ENCODE measurements around the gene MED31. TPM values are rescaled to one million over a fixed set of nuclear protein-coding genes. Genes with fewer than 3 reads are reported as not detected.
A peak's percentile ranks its signal among the peaks of the same experiment; 100 is the strongest.

The MED31 gene
- total RNA-seq, 2 donors from 2014 or later: 12.8 to 16.6 TPM

- H3K4me3 ChIP-seq (ENCODE audit: low read length): peak within 1 kb of the TSS; percentile 91
- peak within 1 kb of the TSS; percentile 88 for H3K27ac ChIP-seq (ENCODE audit: low read depth, low read length)
- Mint-ChIP-seq H3K4me1 (peaks cover 12% of the 10 kb centered on the region), H3K9me3 (no peaks in the 10 kb centered on the region), H3K4me3 (peak within 1 kb of the TSS; percentile 89), H3K27me3 (ENCODE audit: insufficient read depth) (no peaks in the 10 kb centered on the region), H3K36me3 (ENCODE audit: low read depth) (peaks cover 18% of the 10 kb centered on the region), H3K27ac (peak within 1 kb of the TSS; percentile 99)
- 0% methylated on average over 27 to 52 of the region's 52 CpGs for WGBS, 2 experiments (ENCODE audit: insufficient coverage in 1 of 2, insufficient read length in 1 of 2)
- H3K4me1 ChIP-seq (ENCODE audit: control insufficient read depth, insufficient read depth, low read length): peaks cover 8% of the 10 kb centered on the region
- peak within 1 kb of the TSS; percentile 86 for H3K9ac ChIP-seq (ENCODE audit: extremely low read depth, low read length, poor library complexity, severe bottlenecking)
- no peaks in the 10 kb centered on the region for H3K27me3 ChIP-seq (ENCODE audit: control insufficient read depth, insufficient read depth, low read length, poor library complexity, severe bottlenecking)
- no peaks in the 10 kb centered on the region for H3K9me3 ChIP-seq (ENCODE audit: control insufficient read depth, low read length)
- TF ChIP-seq CTCF (conservative IDR thresholded peaks at IDR 0.05): no peak
- peaks cover 36% of the 10 kb centered on the region for H3K36me3 ChIP-seq (ENCODE audit: control insufficient read depth, insufficient read depth, low read length)
- peak; percentile 98 for DNase-seq
Observed at GRCh38 chr17:6640536-6641246, 10.7 kb downstream of the MED31 start, which contains the start of the genes KIAA0753 and TXNDC17. TSS of gene KIAA0753 (minus strand) at chr17:6640711. CDS start at chr17:6635103, 5,608 bp downstream. TSS of gene TXNDC17 (plus strand) at chr17:6641060. CDS start at chr17:6641083, 23 bp downstream.

DNA sequence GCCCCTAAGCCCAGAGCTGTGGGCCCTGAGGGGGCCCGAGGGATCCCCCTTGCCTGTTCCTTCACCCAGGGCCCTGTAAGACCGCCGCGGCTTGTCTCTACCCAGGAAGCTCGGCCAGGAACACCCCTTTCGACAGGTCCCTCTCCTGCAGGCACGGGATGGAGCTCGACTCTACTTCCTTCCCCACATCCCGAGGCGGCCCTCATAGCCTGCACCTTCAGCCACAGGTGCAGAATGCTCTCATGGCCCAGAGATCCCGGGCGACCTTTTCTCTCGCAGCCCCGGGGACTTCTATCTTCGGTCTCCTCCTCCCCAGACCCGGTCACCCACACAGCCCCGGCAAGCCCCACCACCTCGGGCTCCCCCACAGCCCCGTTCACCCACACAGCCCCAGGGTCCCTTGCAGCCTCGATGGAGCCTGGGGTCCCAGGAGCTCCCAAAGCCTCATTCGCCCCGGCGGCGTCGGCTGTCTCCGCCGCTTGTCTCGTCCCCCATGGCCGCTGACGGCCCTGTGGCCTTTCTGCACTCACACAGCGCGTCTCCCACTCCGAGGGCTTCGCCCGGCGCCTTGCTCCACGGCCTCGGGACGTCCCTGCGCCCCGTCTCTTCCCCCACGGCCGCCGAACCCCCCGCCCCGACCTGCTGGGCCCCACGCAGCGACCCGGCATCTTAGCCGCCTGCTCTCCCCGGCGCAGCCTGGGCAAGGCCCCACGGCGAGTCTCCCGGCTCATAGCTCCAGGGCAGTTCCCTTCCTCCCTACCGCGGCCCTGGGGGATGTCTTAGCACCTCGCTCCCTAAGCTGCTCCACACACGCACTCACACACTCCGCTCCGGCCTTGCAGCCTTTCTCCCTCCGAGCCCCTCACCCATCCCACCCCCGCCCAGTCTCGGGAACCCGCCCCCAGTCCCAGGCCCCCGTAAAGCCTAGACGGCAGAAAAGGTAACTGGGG lies 11.5 kb downstream of the MED31 start:
- Histone ChIP-seq H3K9ac (ENCODE audit: extremely low read depth, low read length, poor library complexity, severe bottlenecking) (peak overlapping the region; percentile 86), H3K9me3 (ENCODE audit: control insufficient read depth, low read length) (no peaks in the 10 kb centered on the region), H3K27me3 (ENCODE audit: control insufficient read depth, insufficient read depth, low read length, poor library complexity, severe bottlenecking) (no peaks in the 10 kb centered on the region), H3K4me1 (ENCODE audit: control insufficient read depth, insufficient read depth, low read length) (peaks cover 8% of the 10 kb centered on the region), H3K36me3 (ENCODE audit: control insufficient read depth, insufficient read depth, low read length) (peaks cover 32% of the 10 kb centered on the region), H3K27ac (ENCODE audit: low read depth, low read length) (peak overlapping the region; percentile 88), H3K4me3 (ENCODE audit: low read length) (peak overlapping the region; percentile 91)
- peak; percentile 80 for DNase-seq
- Mint-ChIP-seq H3K4me3 (peak overlapping the region; percentile 89), H3K4me1 (peaks cover 12% of the 10 kb centered on the region), H3K27ac (peak overlapping the region; percentile 99), H3K27me3 (ENCODE audit: insufficient read depth) (no peaks in the 10 kb centered on the region), H3K9me3 (no peaks in the 10 kb centered on the region), H3K36me3 (ENCODE audit: low read depth) (peaks cover 17% of the 10 kb centered on the region)
- WGBS, 2 experiments (ENCODE audit: insufficient coverage in 1 of 2, insufficient read length in 1 of 2): 1 to 2% methylated on average over 25 to 65 of the region's 67 CpGs
- TF ChIP-seq CTCF (conservative IDR thresholded peaks at IDR 0.05): no peak

- H3K4me1 Mint-ChIP-seq: peaks cover 12% of the 10 kb centered on the region
- peak overlapping the region; percentile 91 for H3K4me3 ChIP-seq (ENCODE audit: low read length)
- 50 to 62% methylated on average over 5 to 14 of the region's 15 CpGs for WGBS, 2 experiments (ENCODE audit: insufficient coverage in 1 of 2, insufficient read length in 1 of 2)
- peak overlapping the region; percentile 99 for H3K27ac Mint-ChIP-seq
- no peak overlapping the region for H3K27ac ChIP-seq (ENCODE audit: low read depth, low read length)
- TF ChIP-seq CTCF (conservative IDR thresholded peaks at IDR 0.05): no peak
- no peaks in the 10 kb centered on the region for H3K27me3 ChIP-seq (ENCODE audit: control insufficient read depth, insufficient read depth, low read length, poor library complexity, severe bottlenecking)
- peak overlapping the region; percentile 86 for H3K9ac ChIP-seq (ENCODE audit: extremely low read depth, low read length, poor library complexity, severe bottlenecking)
- H3K36me3 Mint-ChIP-seq (ENCODE audit: low read depth): peaks cover 20% of the 10 kb centered on the region
- H3K4me3 Mint-ChIP-seq: peak overlapping the region; percentile 89
- H3K9me3 ChIP-seq (ENCODE audit: control insufficient read depth, low read length): no peaks in the 10 kb centered on the region
- H3K4me1 ChIP-seq (ENCODE audit: control insufficient read depth, insufficient read depth, low read length): peaks cover 8% of the 10 kb centered on the region
- H3K9me3 Mint-ChIP-seq: no peaks in the 10 kb centered on the region
- DNase-seq: no peak
- no peaks in the 10 kb centered on the region for H3K27me3 Mint-ChIP-seq (ENCODE audit: insufficient read depth)
- H3K36me3 ChIP-seq (ENCODE audit: control insufficient read depth, insufficient read depth, low read length): peaks cover 32% of the 10 kb centered on the region
Observed at GRCh38 chr17:6639014-6639585, 12.3 kb downstream of the MED31 start.

Measured in endodermal cell (in vitro differentiated cells).